Muscle of back (tissue), 11 donors: ENCODE measurements around the gene UBA5. TPM values are rescaled to one million over a fixed set of nuclear protein-coding genes. Genes with fewer than 3 reads are reported as not detected.
A peak's percentile ranks its signal among the peaks of the same experiment; 100 is the strongest.

Source experiments
- DNase-seq, 3 donors: peaks; one replicate each; pipeline versions ENCODE4 v3.0.0 to v3.0.0-alpha.2; 2013
- polyA plus RNA-seq, 10 donors: library from polyadenylated mRNA; unstranded; fragments of 120-200 nt; gene quantifications; one replicate each; pipeline ENCODE4 v1.2.1, GENCODE V29; 2013; ENCODE audit not compliant: insufficient read length in 10 of 10

The UBA5 gene
- polyA plus RNA-seq, 10 donors = 31.9 to 46.2 (median 37.4) TPM

DNA sequence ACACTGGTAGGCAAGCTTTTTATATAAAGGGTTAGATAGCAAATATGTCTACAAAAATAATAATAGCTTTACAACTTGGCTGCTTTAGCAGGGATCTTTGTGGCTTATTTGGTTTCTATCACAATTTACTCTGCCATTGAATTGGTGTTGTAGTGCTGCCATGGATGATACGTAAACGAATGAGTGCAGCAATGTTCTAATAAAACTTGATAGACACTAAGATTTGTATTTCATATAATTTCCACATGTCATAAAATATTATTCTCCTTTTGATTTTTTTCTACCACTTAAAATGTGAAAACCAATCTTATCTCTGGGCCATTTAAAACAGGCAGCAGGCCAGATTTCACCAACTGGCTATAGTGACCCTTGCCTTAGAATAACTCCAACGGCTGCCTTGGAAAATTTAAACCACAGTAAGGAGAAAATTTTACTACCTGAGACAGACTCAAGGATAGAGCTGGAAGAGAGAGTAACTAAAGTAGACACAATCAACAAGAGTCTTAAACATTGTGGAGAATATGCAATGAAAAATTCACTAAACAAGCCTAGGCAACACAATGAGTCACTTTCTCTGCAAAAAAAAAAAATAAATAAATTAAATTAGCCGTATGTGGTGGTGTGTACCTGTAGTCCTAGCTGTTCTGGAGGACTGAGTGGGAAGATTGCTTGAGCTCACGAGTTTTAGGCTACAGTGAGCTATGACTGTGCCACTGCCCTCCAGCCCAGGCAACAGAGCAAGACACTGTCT lies 54.0 kb downstream of the UBA5 start:
- DNase-seq = no peak

DNA sequence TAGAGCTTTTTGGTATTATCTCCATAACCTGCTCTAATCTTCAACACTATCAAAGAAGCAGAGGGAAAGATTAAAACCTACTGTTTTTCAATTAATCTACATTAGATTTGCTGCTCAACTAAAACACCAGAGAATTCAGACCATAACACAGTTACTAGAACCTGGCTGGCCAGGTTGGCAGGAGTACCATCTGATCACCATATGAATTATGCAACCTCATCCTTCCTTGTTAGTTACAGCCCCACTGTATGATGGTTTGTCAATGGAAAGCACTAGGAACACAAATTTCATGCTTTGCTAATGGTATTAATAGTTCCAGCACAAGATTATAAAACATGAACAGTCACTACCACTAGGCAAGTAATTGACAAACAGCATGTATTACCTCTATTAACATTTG lies 56.2 kb downstream of the UBA5 start:
- no peak for DNase-seq

DNA sequence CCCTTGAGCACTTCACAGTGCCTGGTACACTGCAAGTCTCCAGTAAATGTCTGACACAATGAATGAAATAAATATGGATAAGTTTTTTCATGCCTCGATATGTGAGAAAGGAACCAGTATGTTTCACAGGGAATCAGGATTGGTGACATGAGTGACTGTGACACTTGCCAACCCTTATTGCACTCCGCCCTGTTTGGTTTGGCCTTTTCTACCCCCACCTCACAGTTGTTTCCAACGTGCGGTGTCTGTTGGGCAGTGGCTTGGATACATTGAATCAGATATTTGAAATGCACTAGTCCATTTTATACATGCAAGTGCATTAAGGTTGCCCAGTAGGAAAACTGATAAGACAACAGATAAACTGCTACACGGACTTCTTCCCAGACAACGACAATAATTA lies 60.1 kb downstream of the UBA5 start:
- DNase-seq = peak in 1 of 3 donors; percentile 3

DNA sequence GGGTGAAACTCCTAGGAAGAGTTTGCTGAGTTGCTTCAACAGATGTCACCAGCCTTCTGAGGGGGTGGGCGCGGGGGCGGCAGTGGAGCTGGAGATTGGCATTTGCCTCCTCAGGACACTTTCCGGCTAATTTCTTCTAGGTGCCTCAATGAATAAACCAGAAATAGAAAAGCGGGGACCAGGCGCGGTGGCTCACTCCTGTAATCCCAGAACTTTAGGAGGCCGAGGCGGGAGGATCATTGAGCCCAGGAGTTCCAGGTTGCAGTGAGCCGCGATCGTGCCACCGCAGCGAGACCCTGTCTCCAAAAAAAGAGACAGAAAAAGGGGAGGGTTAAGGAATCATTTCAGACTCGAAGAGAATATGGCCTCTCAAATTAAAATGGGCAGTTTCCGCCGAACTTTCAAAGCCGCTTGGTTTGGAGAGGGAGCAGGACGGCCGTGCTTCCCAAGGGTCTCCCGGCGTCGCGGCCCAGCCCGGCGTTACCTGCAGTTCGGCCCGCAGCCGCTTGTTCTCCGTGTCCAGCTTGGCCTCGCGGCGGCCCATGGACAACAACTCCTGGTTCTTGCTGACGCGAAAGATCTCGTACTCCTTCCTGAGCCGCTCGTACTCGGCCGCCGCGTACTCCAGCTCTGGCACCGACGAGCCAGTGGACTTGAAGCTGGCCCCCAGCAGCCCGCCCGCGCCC lies 61.5 kb downstream of the UBA5 start:
- DNase-seq = peak in 2 of 3 donors; percentile 51 to 71

DNA sequence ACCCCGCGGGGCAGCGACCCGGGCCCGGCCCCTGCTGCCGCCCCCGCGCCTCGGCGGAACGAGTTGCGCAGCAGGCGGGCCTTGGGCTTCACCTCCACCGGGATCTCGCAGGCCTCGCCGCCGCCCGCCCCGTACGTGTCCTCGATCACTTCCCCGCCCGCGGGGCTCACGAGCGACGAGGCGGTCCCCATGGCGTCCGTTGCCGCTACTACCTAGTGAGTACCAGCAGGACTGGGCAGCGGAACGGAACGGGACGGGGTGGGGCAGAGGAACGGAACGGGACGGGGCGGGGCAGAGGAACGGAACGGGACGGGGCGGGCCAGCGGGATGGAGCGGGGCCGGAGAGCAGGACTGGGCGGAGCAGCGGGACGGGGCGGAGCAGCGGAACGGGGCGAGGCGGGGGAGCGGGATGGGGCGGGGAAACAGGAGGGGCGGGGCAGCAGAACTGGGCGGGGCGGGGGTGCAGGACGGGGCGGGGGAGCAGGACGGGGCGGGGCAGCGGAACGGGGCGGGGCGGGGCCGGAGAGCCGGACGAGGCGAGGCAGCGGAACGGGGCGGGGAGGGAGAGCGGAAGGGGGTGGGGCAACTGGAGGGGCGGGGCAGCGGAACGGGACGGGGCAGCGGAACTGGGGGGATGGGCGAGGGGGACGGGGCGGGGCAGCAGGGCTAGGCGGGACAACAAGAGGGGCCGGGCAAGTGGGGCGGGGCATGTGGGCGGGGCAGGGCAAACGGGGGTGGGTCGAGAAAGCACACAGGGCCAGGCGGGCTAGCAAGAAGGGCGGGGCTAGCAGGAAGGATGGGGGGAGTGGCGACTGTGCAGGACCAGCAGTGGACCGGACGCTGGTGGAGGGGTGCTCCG lies 62.3 kb downstream of the UBA5 start, which contains the start of gene NPHP3:
Gene NPHP3, minus strand, starts transcription at position 245 of the 859 bp plus-strand sequence. Its CDS starts 54 bp downstream, at position 191.
- peak; percentile 95 to 97 (median 96) for DNase-seq

DNA sequence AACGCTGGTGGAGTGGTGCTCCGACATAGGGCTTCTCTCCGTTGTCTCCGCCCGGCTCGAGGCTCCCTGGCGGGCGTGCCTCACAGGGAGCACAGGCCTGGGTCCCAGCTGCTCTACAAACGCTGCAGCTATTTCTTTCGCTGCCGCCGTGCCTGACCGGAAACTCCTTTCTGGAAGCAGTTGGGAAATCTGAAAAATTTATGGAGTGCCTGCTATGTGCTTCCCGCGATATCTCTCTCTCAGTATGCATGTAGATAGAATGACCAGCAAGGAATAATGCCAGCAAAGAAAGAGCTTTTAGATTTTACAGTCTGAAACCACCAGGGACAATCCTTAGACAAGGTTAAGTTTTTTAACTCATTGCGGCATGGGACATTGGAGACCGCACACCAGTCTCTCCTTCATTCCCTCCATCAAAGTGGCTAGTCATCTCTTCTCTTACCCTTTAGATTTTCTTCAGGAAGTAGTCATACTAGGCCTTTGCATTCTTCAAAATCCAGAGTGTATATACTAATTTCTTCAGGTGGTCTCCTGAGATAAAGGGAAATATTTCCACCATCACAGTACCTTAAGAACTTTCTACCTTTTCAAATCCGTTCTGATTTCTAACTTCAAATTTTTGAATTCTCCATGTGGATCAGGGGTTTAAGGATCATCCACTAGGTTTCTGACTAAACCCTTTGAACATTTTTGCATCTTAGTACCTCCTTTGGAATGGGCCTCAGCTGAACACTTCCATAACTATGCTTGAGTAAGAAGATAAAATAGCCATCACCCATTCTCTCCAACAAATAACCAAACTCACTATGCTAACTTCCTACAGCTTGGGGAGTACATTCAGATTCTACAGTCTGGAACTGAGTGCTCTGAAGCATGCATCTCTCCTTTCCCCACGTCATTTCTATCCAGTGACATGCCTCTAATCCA lies 63.2 kb downstream of the UBA5 start:
- no peak for DNase-seq

DNA sequence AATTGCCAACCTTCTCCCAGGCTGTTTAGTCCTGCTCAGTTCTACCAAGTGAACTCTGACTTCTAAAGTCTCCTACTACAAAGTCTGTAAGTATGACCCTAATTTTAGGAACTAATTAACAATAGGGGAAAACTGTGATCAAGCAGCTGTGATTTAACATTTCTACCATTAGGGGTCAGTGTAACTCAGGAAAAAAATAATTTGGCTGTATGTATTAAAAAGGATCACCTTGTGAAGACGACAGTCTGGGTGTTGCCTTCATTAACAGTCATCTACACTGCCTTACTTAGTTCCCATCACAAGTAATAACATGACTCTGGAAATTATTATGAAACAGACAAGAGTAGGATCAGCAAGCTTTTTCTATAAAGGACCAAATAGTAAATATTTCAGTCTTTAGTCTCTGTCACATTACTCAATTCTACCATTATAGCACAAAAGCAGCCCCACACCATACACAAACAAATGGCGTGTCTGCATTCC lies 66.3 kb downstream of the UBA5 start:
- peak; percentile 28 to 64 (median 42) for DNase-seq

Other genes with a start within 250 kb of the UBA5 start
- 10 to 100 TPM; 29.4 to 45.0 (median 38.1) TPM for gene DNAJC13, start 242.8 kb upstream of the UBA5 start, polyA plus RNA-seq
- 10 to 100 TPM in 1 of 10 donors, 1 to 10 TPM in 7, under 1 TPM in 2; 0.58 to 10.7 (median 1.6) TPM for gene ACKR4, start 63.1 kb upstream of the UBA5 start, polyA plus RNA-seq
- gene ACAD11, start 520 bp upstream of the UBA5 start, polyA plus RNA-seq = 10 to 100 TPM in 6 of 10 donors, 1 to 10 TPM in 4; 7.4 to 23.0 (median 10.7) TPM
- gene NPHP3, start 62.1 kb downstream of the UBA5 start, polyA plus RNA-seq = 10 to 100 TPM; 19.2 to 52.4 (median 32.0) TPM